Dedifferentiated amniotic fluid mesenchymal stem cell (primary cell): Measurements from ENCODE around the gene CYP27A1.

ENCODE experiments used
- DNase-seq: peaks from one replicate; pipeline ENCODE4 v3.0.0-alpha.2; 2016; ENCODE audit errors: extremely low spot score

Gene CYP27A1

DNA sequence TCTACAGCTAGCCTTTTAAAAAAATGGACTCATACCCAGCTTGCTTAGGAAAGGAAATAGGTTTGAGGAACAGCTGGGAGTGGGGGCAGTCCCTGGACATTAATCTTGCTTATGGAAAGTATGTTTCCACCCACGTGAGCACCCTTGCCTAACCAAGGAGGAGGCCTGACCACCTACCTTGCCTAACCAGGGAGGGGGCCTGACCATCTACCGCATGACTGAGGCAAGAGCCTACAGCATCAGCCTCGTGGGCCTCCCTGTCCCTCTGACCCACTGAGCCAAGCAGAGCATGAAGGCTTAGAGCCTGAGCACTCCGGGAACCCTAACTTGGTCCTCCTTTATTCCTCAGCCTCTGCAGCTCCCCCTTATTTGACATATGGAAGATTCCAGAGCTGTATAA is 29.4 kb downstream of the CYP27A1 start:
- DNase-seq = no peak

- DNase-seq = no peak
These were observed 30.3 kb downstream of the CYP27A1 start for GRCh38 chr2:218812096-218812815.

DNA sequence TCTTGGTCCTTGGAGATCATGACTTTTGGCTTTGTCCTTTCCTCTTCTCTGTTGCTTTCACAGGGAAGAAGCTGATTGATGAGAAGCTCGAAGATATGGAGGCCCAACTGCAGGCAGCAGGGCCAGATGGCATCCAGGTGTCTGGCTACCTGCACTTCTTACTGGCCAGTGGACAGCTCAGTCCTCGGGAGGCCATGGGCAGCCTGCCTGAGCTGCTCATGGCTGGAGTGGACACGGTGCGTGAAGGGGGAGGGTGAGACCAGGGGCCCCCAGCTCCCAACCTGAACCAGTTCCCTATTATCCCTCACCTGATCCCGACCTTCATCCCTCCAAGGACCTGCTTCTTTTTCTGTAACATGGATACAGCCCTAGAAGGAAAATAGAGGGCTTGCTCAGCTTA is 30.9 kb downstream of the CYP27A1 start:
- DNase-seq = no peak

DNA sequence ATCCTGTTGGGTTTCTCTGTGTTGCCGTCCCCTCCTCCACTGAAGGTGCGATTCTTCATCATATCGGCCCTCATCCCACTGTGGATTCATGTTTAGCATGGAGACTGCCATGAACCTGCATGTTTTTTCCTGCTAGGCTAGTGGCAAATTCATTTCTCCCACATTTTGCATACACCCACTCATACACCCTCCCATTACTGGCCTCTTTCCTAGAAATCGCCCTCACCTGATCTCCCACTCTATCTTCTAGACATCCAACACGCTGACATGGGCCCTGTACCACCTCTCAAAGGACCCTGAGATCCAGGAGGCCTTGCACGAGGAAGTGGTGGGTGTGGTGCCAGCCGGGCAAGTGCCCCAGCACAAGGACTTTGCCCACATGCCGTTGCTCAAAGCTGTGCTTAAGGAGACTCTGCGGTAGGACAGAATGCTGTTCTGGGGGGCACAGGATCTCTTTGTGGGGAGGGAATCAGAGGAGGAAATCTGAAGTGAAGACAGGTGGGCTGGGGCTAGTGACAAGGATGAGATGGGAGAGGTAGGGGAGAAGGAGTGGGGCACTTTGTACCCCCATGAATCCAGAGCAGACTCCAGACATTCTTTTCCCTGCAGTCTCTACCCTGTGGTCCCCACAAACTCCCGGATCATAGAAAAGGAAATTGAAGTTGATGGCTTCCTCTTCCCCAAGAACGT is 32.0 kb downstream of the CYP27A1 start:
- no peak for DNase-seq

DNA sequence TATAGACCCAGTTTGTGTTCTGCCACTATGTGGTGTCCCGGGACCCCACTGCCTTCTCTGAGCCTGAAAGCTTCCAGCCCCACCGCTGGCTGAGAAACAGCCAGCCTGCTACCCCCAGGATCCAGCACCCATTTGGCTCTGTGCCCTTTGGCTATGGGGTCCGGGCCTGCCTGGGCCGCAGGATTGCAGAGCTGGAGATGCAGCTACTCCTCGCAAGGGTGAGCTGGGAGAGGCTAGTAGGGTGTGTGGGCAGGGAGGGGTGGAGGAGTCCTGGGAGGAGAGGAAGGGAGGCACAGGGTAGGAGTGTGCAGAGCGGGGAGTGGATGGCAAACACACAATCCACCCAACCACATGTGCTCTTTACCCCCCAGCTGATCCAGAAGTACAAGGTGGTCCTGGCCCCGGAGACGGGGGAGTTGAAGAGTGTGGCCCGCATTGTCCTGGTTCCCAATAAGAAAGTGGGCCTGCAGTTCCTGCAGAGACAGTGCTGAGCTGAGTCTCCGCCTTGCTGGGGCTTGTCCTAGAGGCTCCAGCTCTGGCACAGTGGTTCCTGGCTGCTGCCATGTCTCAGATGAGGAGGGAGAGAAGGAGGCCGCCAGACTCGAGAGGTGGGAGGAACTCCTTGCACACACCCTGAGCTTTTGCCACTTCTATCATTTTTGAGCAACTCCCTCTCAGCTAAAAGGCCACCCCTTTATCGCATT is 32.7 kb downstream of the CYP27A1 start:
- no peak for DNase-seq

DNA sequence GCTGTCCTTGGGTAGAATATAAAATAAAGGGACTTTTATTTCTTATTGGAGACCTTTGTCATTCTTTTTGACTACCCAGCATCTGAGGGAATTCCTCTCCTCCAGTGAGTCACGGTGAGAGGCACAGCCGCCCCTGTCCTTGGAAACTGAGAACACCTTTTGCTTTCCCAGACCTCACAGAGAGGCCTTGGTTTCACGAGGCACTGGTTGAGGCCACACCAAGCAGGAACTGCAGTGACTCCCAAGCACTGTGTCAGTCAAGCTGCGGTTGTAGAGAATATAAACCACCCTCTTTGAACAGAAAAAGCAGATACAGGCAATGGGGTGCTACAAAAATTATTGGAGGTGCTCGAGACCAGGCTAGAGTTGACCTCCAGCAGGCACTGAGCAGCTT is 33.3 kb downstream of the CYP27A1 start:
- DNase-seq = no peak

DNA sequence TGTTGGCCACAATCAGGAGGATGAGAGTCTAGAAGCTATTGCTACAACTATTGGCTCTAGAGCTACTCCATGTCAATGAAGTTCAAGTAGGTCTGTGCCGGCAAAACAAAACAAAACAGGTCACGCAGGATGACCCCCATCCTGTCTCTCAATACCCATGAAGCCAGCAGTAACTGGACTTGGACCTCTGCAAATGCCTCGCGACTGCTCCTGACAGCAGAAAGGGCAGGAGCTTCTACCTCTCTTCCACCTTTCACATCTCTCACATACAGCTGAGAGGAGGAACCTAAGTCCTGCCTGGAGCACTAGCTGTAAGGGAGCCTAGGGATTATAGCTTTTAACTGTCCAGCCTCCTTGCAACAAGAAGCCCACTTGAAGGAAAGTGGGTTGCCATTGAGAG is 33.7 kb downstream of the CYP27A1 start:
- DNase-seq = no peak

DNA sequence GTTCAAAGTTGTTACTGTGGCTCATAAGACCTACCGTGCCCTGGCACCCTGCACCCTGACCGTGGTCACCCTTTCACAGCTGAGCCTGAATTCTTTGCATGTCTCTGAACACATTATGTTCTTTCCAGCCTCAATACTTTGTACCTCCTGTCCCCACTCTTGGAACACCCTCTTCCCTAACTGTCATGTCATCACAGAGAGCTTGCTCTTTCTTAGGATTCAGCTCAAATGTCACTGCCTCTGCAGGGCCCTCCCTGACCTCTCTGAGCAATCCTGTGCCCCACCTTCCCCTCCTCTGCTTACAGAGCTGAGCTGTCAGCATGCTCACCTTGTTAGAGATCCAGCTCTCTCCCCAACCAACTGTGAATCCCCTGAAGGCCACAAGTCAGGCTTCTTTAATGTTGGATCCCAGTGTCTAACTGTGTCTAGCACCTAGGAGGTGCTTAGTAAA is 34.6 kb downstream of the CYP27A1 start:
- DNase-seq = no peak

DNA sequence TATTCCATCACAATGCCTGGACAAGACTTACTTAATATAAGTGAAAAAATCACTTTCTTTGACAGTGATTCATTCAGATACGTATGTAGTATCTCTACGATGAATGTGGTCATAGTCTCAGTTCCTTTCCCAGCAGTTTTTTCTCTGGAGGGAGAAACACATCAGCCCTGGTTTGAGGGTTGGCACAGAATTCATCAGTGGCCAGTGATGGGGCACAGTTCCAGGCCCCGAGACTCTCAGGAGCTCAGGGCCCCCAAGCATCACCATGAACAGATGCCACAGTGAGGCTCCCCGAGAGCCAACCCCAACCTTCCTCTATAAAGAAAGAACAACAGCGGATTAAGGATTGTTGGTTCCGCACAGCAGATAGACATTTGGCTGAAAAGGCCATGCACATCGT is 37.1 kb downstream of the CYP27A1 start:
- no peak for DNase-seq

DNA sequence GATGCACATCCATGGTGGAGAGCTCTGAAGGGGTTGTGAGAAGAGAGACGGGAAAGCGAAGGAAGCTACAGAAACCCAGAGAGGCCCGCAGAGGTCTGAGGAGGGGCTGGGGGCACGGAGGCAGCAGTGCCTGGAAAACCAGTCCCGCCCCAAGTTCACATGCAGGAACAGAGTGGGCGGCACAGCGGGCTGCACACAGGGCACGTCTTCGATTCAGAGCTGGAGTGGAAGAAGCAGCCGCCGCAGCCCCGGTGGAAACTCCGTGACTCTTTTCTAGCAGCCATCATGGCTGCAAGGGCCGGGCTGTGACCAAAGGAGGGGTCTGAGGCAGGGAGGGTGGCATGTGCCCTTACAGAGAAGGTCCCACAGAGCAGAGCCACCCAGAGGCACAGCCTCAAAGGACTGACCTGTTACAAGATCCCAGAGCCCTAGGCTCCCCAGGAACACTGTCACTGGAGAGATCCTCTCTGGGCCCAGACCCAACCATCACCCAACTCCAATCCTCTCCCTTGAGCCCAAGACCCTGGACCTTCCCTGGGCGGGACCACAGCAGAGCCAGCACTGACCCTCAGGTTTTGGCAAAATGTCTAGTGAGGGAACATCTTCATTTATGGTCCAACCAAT is 38.9 kb downstream of the CYP27A1 start:
- DNase-seq = no peak

- DNase-seq = no peak
These were observed 39.8 kb downstream of the CYP27A1 start for GRCh38 chr2:218821605-218822211.

- DNase-seq = no peak
These were observed 40.7 kb downstream of the CYP27A1 start for GRCh38 chr2:218822622-218823021.

DNA sequence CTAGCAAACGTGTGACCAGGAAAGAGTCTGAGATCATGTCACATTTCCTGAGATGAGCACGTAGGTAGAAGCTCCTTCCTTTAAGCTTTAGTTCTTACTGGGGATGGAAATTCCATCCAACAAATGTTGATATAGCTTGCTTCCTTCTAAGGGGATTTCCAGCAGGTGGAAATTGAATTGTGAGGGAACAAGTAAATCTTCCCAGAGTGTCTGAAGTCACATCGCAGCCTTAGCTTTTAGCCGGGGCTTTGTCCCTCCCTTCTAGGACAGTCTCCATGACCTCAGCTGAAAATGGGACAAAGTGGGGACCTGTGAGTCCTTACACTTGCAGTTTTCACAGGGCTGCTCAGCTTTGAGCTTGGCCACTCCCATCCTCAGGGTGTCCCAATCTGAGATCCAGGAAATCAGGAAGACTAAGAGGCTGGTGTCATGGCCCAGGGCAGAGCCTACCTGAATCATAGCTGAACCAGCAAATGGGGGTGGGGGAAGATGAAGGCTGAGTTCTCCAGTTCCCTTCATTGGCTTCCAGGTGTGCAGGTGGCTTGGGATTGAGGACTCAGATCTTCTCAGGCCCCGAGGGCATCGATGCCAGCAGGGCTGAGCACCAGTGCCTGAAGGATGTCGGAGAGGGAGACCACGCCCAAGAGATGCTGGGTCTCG is 41.4 kb downstream of the CYP27A1 start:
- no peak for DNase-seq

GRCh38 chr2:218824004-218824403 is 42.1 kb downstream of the CYP27A1 start:
- no peak for DNase-seq

DNA sequence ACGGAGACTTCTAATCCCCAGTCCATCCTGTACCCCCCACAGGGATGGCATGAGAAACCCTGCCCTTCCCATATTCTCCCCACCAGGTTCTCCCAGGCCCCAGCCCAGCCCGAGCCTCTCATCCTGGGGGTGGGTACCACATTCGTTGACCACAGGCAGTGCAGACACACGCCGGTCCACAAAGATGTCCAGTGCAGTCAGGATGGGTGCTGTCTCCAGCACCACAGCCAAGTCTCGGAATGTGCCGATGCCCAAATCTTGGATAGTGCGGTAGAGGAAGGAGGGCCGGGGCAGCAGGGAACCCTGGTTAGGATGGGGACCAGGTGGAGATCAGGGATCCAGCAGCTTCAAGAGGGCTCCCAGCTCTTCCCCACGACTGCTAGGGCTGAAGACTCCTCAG is 44.8 kb downstream of the CYP27A1 start:
- no peak for DNase-seq

DNA sequence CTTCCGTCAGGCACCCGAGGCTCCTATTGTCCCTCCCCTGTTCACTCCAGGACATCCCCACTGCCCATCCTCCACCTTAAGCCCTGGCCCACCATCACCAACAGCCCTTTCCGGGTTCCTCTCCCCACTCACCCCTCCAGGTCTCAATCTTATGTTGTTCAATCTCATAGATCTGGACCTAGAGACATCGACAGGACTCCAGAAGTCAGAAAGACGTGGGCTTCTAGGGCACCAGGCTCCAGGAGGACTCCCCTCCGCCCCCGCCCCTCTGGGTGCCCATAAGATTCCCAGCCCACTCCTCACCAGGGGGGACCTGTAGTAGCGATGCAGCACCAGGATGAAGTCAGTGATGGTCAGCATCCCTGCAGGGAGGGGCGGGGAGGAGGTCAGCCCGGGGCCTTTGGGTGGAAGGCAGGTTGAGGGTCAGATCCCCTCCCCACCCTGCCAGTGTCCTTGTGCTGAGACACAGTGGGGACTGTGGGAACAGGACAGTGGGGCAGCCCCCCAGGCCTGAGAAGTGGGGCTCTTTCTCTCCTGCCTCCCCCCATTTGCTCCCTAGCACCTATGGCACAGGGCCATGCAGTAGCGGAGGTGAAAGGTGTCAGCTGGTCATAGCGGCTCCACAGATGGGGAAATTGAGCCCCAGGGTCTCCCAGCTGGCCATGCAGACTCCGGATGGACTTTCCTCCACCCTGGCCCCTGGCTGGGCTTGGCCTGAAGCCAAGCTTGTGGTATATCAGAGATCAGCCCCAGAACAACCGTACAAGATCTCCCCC is 45.9 kb downstream of the CYP27A1 start:
- no peak for DNase-seq

- no peak for DNase-seq
These were observed 46.5 kb downstream of the CYP27A1 start for GRCh38 chr2:218828477-218828778.

DNA sequence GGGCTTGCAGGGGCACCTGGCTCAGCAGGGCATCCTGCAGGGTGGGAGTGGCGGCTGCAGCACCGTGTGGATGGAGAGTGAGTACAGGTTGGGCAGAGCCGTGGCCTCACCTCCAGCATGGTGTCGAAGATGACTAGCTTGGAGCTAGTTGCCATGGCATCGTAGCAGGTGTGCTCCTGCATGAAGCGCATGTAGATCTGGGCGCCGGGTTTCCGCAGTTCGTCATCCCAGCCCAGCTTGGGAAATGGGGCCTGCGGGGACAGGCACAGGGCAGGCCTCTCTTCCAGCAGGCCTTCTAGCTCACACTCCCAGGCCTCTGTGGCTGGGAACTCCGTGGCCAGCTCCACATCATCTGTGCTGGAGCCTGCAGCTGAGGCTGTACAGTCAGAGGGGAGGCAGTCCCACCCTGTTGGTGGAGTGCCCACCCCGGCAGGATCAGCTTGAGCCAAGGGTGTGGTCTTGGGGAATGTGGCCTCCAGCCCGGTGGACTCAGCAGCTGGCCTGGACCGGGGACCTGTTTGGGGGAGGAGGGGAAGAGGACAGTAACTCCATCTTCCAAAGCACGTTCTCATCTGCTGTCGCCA is 48.0 kb downstream of the CYP27A1 start:
- no peak for DNase-seq

DNA sequence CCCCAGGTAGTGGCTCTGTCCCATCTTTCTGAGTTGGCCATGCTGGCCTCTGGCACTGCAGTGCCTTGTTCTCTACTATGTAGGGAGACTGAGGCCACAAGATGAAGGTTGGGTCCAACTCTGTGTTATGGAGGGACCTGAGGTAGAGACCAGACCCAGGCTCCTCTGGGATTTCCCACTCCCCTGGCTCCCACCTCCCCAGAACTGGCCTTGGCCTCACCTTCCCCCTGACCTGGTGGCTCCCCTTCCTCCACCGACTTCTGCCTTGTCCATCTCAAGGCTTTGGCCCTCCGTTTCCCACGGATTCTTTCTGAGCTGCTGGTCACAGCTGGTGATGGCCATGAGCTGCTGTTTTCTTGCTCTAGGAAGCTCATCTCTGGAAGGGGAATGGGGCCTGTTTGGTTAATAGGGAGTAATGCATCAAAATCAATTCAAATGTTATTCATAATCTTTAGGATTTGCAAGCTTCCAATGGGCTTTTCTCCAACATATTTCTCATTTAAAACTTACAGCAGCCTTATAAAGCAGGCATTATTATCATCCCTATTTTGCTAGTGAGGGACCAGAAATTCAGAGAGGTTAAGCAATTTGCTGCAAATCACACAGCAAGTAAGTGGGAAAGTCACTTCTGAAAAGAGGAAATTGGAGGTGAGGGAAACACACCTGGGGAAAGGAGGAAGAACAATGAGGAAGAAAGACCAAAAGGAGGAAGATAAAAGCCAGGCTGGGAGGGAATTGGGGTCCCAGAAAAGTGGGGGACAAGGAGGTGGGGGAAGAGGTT is 48.8 kb downstream of the CYP27A1 start:
- DNase-seq = no peak
